H9 (cell line): ENCODE measurements around the gene VEZT. TPM values are rescaled to one million over a fixed set of nuclear protein-coding genes. Genes with fewer than 3 reads are reported as not detected.

Source experiments
- DNase-seq: peaks from one replicate; pipeline ENCODE4 v3.0.0-alpha.2; 2017
- H2AFZ ChIP-seq: one replicate; pipeline ENCODE4 v1.6.1; 2013; ENCODE audit warnings: mild to moderate bottlenecking, low read length, control low read depth, moderate library complexity
- H2AK5ac ChIP-seq: 2 replicates; pipeline ENCODE4 v1.6.1; 2013; ENCODE audit warnings: low read length, control low read depth, mixed read lengths; ENCODE audit not compliant: insufficient read length
- H2BK120ac ChIP-seq: one replicate; pipeline ENCODE4 v1.6.1; 2013; ENCODE audit warnings: low read depth, mild to moderate bottlenecking, low read length, control low read depth, inconsistent platforms; ENCODE audit not compliant: poor library complexity, severe bottlenecking
- H2BK12ac ChIP-seq: 2 replicates; pipeline ENCODE4 v1.6.1; 2013; ENCODE audit warnings: low read length, control low read depth, mixed read lengths, low read depth; ENCODE audit not compliant: insufficient read length
- H2BK15ac ChIP-seq: 2 replicates; pipeline ENCODE4 v1.6.1; 2013; ENCODE audit warnings: low read depth, low read length, control low read depth
- H2BK20ac ChIP-seq: one replicate; pipeline ENCODE4 v1.6.1; 2013; ENCODE audit warnings: low read depth, mild to moderate bottlenecking, low read length, control low read depth, inconsistent platforms; ENCODE audit not compliant: poor library complexity, severe bottlenecking
- H2BK5ac ChIP-seq: 2 replicates; pipeline ENCODE4 v1.6.1; 2013; ENCODE audit warnings: low read length, control low read depth, mixed read lengths; ENCODE audit not compliant: insufficient read length
- H3K14ac ChIP-seq: 2 replicates; pipeline ENCODE4 v1.6.1; 2013; ENCODE audit warnings: low read length, control low read depth; ENCODE audit not compliant: insufficient read depth
- H3K18ac ChIP-seq: 2 replicates; pipeline ENCODE4 v1.6.1; 2013; ENCODE audit warnings: low read depth, mild to moderate bottlenecking, mixed read lengths, low read length, control low read depth; ENCODE audit not compliant: insufficient read length
- H3K23ac ChIP-seq: 2 replicates; pipeline ENCODE4 v1.6.1; 2013; ENCODE audit warnings: low read length, control low read depth, mixed read lengths, low read depth; ENCODE audit not compliant: insufficient read length
- H3K23me2 ChIP-seq: 2 replicates; pipeline ENCODE4 v1.6.1; 2013; ENCODE audit warnings: low read depth, mild to moderate bottlenecking, mixed read lengths, low read length, control low read depth; ENCODE audit not compliant: insufficient read length, poor library complexity, severe bottlenecking
- H3K27ac ChIP-seq: 2 replicates; pipeline ENCODE4 v1.5.1; 2013; ENCODE audit warnings: low read length, control low read depth, mixed read lengths, low read depth; ENCODE audit not compliant: insufficient read length
- H3K27me3 ChIP-seq: 2 replicates; pipeline ENCODE4 v1.6.1; 2013; ENCODE audit warnings: low read length, control low read depth, inconsistent platforms; ENCODE audit not compliant: insufficient read depth
- H3K4ac ChIP-seq: 2 replicates; pipeline ENCODE4 v1.6.1; 2013; ENCODE audit warnings: low read depth, mild to moderate bottlenecking, control low read depth, inconsistent platforms, low read length, moderate library complexity
- H3K4me1 ChIP-seq: 2 replicates; pipeline ENCODE4 v1.6.1; 2013; ENCODE audit warnings: low read length, control low read depth, inconsistent platforms; ENCODE audit not compliant: insufficient read depth
- H3K4me2 ChIP-seq: 2 replicates; pipeline ENCODE4 v1.6.1; 2013; ENCODE audit warnings: low read length, control low read depth, mixed read lengths; ENCODE audit not compliant: insufficient read length, insufficient read depth
- H3K56ac ChIP-seq: 2 replicates; pipeline ENCODE4 v1.6.1; 2013; ENCODE audit warnings: low read depth, mild to moderate bottlenecking, mixed read lengths, low read length, control low read depth; ENCODE audit not compliant: insufficient read length
- H3K79me1 ChIP-seq: 2 replicates; pipeline ENCODE4 v1.6.1; 2013; ENCODE audit warnings: low read depth, mild to moderate bottlenecking, moderate library complexity, low read length, control low read depth, inconsistent platforms; ENCODE audit not compliant: insufficient read depth, poor library complexity, severe bottlenecking
- H3K79me2 ChIP-seq: 2 replicates; pipeline ENCODE4 v1.6.1; 2013; ENCODE audit warnings: low read length, control low read depth, inconsistent platforms; ENCODE audit not compliant: insufficient read depth
- H3K9ac ChIP-seq: 2 replicates; pipeline ENCODE4 v1.6.1; 2013; ENCODE audit warnings: low read length, control low read depth, mixed read lengths; ENCODE audit not compliant: insufficient read length; ENCODE audit errors: extremely low read depth
- H3K9me3 ChIP-seq: one replicate; pipeline ENCODE4 v1.6.1; 2013; ENCODE audit warnings: low read depth, low read length, inconsistent platforms; ENCODE audit not compliant: control insufficient read depth
- H3T11ph ChIP-seq: one replicate; pipeline ENCODE4 v1.6.1; 2013; ENCODE audit warnings: mild to moderate bottlenecking, low read length, control low read depth, inconsistent platforms
- H4K20me1 ChIP-seq: one replicate; pipeline ENCODE4 v1.6.1; 2013; ENCODE audit not compliant: control insufficient read depth, insufficient read length, insufficient read depth
- H4K5ac ChIP-seq: 2 replicates; pipeline ENCODE4 v1.6.1; 2013; ENCODE audit warnings: low read depth, mild to moderate bottlenecking, mixed read lengths, low read length, control low read depth; ENCODE audit not compliant: insufficient read length
- H4K8ac ChIP-seq: replicated peaks from 2 replicates; pipeline ENCODE4 v1.6.1; 2013; ENCODE audit warnings: low read length, control low read depth, mixed read lengths, low read depth; ENCODE audit not compliant: insufficient read length
- H4K91ac ChIP-seq: 2 replicates; pipeline ENCODE4 v1.6.1; 2013; ENCODE audit warnings: low read depth, mild to moderate bottlenecking, moderate library complexity, mixed read lengths, low read length, control low read depth; ENCODE audit not compliant: insufficient read length
- H3K27ac Mint-ChIP-seq, 3 experiments: 2 replicates in 2 of 3; 3 replicates in 1 of 3; pipeline ENCODE4 v1.8.0; 2020 to 2021; ENCODE audit warnings: mixed read lengths in 3 of 3, mild to moderate bottlenecking in 1 of 3, moderate library complexity in 1 of 3
- H3K27me3 Mint-ChIP-seq: 2 replicates; pipeline ENCODE4 v1.8.0; 2021; ENCODE audit warnings: low read depth, mild to moderate bottlenecking, moderate library complexity, mixed read lengths
- H3K36me3 Mint-ChIP-seq, 3 experiments: 2 replicates in 2 of 3; 3 replicates in 1 of 3; pipeline ENCODE4 v1.8.0; 2020 to 2021; ENCODE audit warnings: low read depth in 3 of 3, mixed read lengths in 3 of 3; ENCODE audit not compliant: insufficient read depth in 1 of 3
- H3K4me1 Mint-ChIP-seq, 2 experiments: 2 replicates each; pipeline ENCODE4 v1.8.0; 2020; ENCODE audit warnings: mixed read lengths in 2 of 2
- H3K4me3 Mint-ChIP-seq, 2 experiments: 2 replicates in 1 of 2; 3 replicates in 1 of 2; pipeline ENCODE4 v1.8.0; 2020 to 2021; ENCODE audit warnings: mild to moderate bottlenecking in 2 of 2, mixed read lengths in 2 of 2, moderate library complexity in 1 of 2
- H3K9me3 Mint-ChIP-seq, 2 experiments: 2 replicates in 1 of 2; 3 replicates in 1 of 2; pipeline ENCODE4 v1.8.0; 2020; ENCODE audit warnings: mild to moderate bottlenecking in 2 of 2, mixed read lengths in 2 of 2, moderate library complexity in 1 of 2
- CTCF ChIP-seq: fragments of 200-600 bp; sonication (generic); conservative IDR thresholded peaks from 3 replicates; pipeline ENCODE4 v1.8.0; 2021; ENCODE audit warnings: antibody characterized with exemption, mild to moderate bottlenecking
- WGBS: extraction: QIAGEN DNeasy Blood & Tissue Kit; methylation state at CpG from one replicate; pipeline ENCODE4 v1.1.7; 2013; ENCODE audit warnings: missing lambda C conversion rate, low lambda C conversion rate, mixed read lengths; ENCODE audit not compliant: insufficient read length; ENCODE audit errors: extremely low coverage; 5-methylcytosine and 5-hydroxymethylcytosine counted together
- total RNA-seq: library from RNA; stranded (reverse); gene quantifications from 2 replicates; pipeline ENCODE4 v1.2.1, GENCODE V29; 2021

The VEZT gene
- total RNA-seq, 1 experiment from 2014 or later: 69.8 TPM

GRCh38 chr12:95265765-95266164, 48.2 kb downstream of the VEZT start:
- Histone ChIP-seq H3K18ac (no peak overlapping the region), H2BK20ac (no peak overlapping the region), H3K4me2 (no peak overlapping the region), H4K20me1 (no peaks in the 10 kb centered on the region), H3K9ac (no peak overlapping the region), H2BK5ac (no peak overlapping the region), H2BK15ac (no peak overlapping the region), H2AFZ (no peak overlapping the region), H3T11ph (no peak overlapping the region), H3K79me1 (no peaks in the 10 kb centered on the region), H4K8ac (no peak overlapping the region), H2AK5ac (no peak overlapping the region), H2BK12ac (no peak overlapping the region), H4K91ac (no peak overlapping the region), H2BK120ac (no peak overlapping the region), H3K14ac (no peak overlapping the region), H4K5ac (no peak overlapping the region), H3K9me3 (no peaks in the 10 kb centered on the region), H3K4ac (no peak overlapping the region), H3K27me3 (no peaks in the 10 kb centered on the region), H3K27ac (no peak overlapping the region), H3K79me2 (no peaks in the 10 kb centered on the region; the same call in 1 of the 2 replicates), H3K23me2 (no peaks in the 10 kb centered on the region), H3K4me1 (peaks cover 2% of the 10 kb centered on the region; the same call in 1 of the 2 replicates), H3K56ac (no peak overlapping the region), H3K23ac (no peak overlapping the region)
- Mint-ChIP-seq H3K27me3 (no peaks in the 10 kb centered on the region), H3K36me3 (peaks cover 10 to 42% (median 22%) of the 10 kb centered on the region in 3 experiments; a peak in 6 of 7 replicates), H3K27ac (peak overlapping the region in 2 of 3 experiments; percentile 18 to 37; a peak in 1 of 7 replicates), H3K9me3 (no peaks in the 10 kb centered on the region), H3K4me3 (no peak overlapping the region), H3K4me1 (no peaks in the 10 kb centered on the region)
- DNase-seq: no peak
- peak; percentile 40 for TF ChIP-seq CTCF
- WGBS: no CpG with 5 or more reads among the region's 2 CpGs
